Urinary bladder (tissue), 4 donors: Measurements from ENCODE around the gene SYPL1. TPM values are rescaled to one million over a fixed set of nuclear protein-coding genes. Genes with fewer than 3 reads are reported as not detected.
A peak's percentile ranks its signal among the peaks of the same experiment; 100 is the strongest.

Experiments
- DNase-seq: peaks from one replicate; pipeline ENCODE4 v3.0.0-alpha.2; 2015; ENCODE audit errors: extremely low spot score
- H3K27ac ChIP-seq: one replicate; pipeline ENCODE4 v1.5.1; 2013; ENCODE audit warnings: low read depth, mild to moderate bottlenecking, moderate library complexity
- H3K36me3 ChIP-seq: one replicate; pipeline ENCODE4 v1.6.1; 2013; ENCODE audit warnings: mild to moderate bottlenecking, moderate library complexity; ENCODE audit not compliant: insufficient read depth
- H3K4me1 ChIP-seq: one replicate; pipeline ENCODE4 v1.6.1; 2013; ENCODE audit warnings: mild to moderate bottlenecking, moderate library complexity; ENCODE audit not compliant: insufficient read depth
- H3K4me3 ChIP-seq: one replicate; pipeline ENCODE4 v1.5.1; 2013; ENCODE audit warnings: low read depth, low read length
- WGBS: extraction: QIAGEN DNeasy Blood & Tissue Kit; methylation state at CpG from one replicate; pipeline ENCODE4 v1.1.7; 2013; 5-methylcytosine and 5-hydroxymethylcytosine counted together
- polyA plus RNA-seq: library from polyadenylated mRNA; stranded (reverse); fragments of 200-250 nt; gene quantifications from one replicate; pipeline ENCODE4 v1.2.3, GENCODE V29; 2013
- total RNA-seq: library from RNA; depleted of rRNA; stranded (reverse); fragments of >200 nt; gene quantifications from one replicate; pipeline ENCODE4 v1.2.3, GENCODE V29; 2014
- donor health status: healthy with polysubstance abuse.
- donor health status: healthy.

The SYPL1 gene
- total and polyA plus RNA-seq, 2 donors: 113 to 133 TPM

DNA sequence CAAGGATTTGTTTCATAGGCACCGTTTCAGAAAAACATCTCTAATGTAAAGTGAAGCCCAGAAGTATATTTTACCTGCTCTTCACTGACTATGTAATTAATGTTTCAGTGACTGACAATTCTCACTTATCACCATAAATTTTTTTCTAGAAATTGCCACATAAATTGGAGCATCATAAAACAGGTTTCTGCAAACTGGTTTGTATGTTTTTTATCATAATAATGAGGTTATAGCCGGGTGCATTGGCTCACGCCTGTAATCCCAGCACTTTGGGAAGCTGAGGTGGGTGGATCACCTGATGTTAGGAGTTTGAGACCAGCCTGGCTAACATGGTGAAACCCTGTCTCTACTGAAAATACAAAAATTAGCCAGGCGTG is 39.4 kb downstream of the SYPL1 start:
- H3K27ac ChIP-seq: no peak overlapping the region
- no peaks in the 10 kb centered on the region for H3K4me1 ChIP-seq
- no peak overlapping the region for H3K4me3 ChIP-seq
- WGBS: 63% methylated on average over 4 of the region's 4 CpGs
- H3K36me3 ChIP-seq: no peaks in the 10 kb centered on the region
- no peak for DNase-seq

DNA sequence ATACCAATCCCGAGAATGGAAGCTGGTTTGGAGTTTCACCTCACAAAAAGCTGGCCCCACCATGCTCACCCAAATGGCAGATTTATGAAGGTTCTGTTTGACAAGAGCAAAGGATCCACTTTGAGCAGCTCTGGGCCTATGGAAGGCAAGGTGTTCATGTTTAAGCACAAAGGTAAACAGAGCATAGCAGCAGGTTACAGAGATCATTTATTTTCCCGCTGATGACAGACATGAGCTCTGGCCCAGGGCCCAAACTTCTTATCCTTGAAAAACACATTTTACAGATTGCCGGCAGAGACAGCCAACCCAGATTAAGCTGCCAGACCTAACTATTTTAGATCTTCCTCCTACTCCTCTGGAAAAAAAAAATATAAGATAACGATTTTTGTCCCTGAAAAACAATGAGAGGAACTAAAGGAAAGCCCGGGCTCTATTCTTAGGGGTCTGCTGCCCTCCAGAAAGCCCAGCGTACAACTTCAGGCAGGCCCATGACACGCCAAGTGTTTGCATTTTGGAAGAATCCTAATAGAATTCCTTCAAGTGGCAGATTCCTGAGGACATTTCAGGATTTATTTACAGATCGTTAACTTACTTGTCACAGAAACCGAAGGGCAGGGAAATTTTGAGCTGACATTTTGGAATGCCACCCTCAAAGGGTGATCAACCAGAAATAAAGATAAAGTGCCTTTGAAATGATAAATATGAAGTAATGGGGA is 40.0 kb downstream of the SYPL1 start:
- 19% methylated on average over 9 of the region's 9 CpGs for WGBS
- no peak for DNase-seq
- Histone ChIP-seq H3K4me3 (no peak overlapping the region), H3K27ac (peak overlapping the region; percentile 49), H3K36me3 (no peaks in the 10 kb centered on the region), H3K4me1 (no peaks in the 10 kb centered on the region)

DNA sequence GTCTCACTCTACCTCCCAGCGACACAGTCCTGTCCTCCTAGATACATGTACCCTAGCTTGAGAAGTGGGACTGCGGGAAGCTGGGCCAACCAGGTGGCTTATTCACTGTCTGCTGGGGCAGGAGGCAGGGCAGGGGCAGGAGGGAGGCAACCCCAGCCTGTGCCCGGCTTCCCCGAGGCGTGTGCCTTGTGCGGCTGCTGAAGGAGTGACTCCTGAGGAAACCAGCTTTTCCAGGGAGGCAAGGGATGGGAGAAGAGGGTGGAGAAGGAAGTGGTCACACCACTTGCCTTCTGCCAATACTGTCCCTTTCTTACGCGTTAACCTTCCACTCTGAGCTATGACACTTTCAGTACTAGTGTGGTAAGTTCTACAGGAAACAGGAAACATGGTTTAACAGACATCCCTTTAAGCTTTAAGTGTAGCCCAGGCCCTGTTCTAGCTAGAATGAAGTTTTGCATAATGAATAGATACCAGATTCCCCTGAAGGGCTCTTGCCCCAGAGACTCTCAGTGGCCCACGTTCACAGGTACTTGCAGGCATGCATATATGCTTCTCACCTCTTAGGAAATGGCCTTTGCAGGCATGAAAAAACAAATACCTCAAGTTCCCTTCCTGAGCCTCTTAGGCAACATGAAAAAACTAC is 40.6 kb downstream of the SYPL1 start:
- H3K27ac ChIP-seq: peak overlapping the region; percentile 49
- no peaks in the 10 kb centered on the region for H3K36me3 ChIP-seq
- H3K4me1 ChIP-seq: no peaks in the 10 kb centered on the region
- no peak for DNase-seq
- WGBS: 61% methylated on average over 9 of the region's 9 CpGs
- no peak overlapping the region for H3K4me3 ChIP-seq

DNA sequence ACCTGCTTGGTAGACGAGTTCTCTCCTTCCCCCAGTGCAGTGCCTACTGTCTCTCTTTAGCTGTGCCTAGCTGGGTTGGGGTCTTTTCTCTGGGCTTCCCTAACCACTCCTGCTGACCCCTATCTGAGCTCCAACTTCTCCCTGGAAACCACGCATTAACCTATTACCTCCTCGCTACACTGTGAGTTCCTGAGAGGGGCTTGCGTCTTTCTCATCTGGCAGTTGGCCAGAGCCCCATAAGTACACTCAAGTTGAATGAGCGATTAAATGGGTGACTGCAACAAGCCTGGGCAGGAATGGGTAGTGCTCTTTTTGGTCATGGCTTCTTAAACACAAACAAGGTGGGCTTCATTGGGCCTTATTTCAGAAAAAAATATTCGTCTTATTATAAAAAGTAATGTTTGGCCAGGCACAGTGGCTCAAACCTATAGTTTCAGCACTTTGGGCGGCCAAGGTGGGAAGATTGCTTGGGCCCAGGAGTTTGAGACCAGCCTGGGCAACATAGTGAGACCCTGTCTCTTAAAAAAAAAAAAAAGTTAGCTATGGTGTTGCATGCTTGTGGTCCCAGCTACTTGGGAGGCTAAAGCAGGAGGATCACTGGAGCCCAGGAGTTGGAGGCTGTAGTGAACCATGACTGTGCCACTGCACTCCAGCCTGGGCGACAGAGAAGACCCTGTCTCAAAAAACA is 41.4 kb downstream of the SYPL1 start:
- Histone ChIP-seq H3K36me3 (no peaks in the 10 kb centered on the region), H3K27ac (peak overlapping the region; percentile 34), H3K4me1 (peaks cover 2% of the 10 kb centered on the region), H3K4me3 (no peak overlapping the region)
- WGBS: 88% methylated on average over 8 of the region's 8 CpGs
- no peak for DNase-seq

DNA sequence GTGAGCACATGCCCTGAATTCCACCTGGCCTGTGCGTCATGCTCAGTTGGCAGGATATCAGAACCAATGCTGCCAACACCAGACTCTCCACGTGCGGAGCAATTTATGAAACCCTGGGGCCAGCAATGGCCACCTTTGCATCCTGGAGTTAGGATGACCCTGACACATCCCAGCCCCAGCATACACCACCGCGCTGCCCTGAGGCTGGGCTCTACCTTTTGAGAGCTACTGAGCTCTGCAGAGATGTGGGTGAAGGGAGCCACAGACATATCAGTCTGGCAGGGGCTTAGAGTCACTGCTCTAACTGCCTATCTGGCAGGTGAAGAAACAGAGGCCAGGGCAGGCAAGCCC is 41.9 kb downstream of the SYPL1 start:
- Histone ChIP-seq H3K36me3 (no peaks in the 10 kb centered on the region), H3K4me3 (no peak overlapping the region), H3K4me1 (peaks cover 2% of the 10 kb centered on the region), H3K27ac (peak overlapping the region; percentile 31)
- WGBS: 66% methylated on average over 5 of the region's 5 CpGs
- DNase-seq: no peak

DNA sequence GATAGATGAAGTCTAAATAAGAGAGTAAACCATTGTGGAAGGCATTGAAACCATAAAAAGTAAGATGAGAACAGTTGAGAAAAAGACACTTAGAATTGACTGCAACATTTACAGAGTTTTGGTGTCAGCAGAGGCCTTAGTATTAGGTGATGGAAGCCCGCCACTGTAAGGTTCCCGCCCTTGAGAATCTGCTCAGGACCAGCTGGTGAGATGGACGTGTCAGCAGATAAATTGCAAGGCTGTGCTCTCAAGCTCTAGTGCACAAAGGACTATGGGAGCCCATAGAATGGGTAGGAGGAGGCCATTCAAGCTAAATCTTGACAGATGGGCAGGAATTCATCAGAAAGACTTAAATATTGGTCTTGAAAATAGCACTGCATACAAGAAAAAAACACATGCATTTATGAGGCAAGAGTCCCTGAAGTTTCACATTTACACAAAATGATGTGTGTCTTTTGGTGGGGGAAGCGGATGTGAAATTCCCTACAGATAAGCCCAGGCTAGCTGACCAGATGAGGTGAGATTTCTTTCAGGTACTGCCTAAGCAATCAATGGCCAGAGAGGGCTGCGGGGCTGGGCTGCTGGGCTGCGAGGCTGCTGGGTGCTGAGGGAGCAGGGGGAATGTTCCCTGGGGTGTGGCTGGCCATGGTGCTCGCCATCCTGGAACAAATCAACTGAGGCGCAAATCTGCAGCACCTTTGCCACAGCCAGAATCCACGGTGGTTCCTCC is 42.5 kb downstream of the SYPL1 start:
- DNase-seq: no peak

DNA sequence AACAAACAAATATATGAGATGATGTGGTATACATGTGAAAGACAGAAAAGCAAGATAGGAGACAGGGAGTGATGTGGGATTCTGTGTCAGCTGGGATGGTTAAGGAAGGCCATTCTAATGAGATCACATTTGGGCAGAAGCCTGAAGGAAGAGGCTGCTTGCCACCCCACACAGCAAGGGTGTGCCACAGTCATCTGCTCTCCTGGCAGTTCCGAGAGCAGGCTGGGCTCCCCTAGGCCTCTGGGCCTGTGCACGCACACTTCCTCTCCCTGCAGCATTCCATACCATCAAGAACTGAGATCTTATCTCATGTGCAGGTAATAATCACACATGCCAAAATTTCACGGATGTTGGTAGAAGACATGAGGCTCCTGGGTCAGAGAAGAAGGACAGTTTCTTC is 43.1 kb downstream of the SYPL1 start:
- DNase-seq: no peak
- H3K36me3 ChIP-seq: no peaks in the 10 kb centered on the region
- peaks cover 5% of the 10 kb centered on the region for H3K4me1 ChIP-seq
- WGBS: 50% methylated on average over 3 of the region's 3 CpGs
- H3K27ac ChIP-seq: peak overlapping the region; percentile 53
- H3K4me3 ChIP-seq: no peak overlapping the region

More for the DNA sequence above, 42.5 kb downstream of the SYPL1 start:
- H3K36me3 ChIP-seq: no peaks in the 10 kb centered on the region
- no peak overlapping the region for H3K27ac ChIP-seq
- 83% methylated on average over 9 of the region's 9 CpGs for WGBS
- H3K4me1 ChIP-seq: peaks cover 4% of the 10 kb centered on the region
- no peak overlapping the region for H3K4me3 ChIP-seq

DNA sequence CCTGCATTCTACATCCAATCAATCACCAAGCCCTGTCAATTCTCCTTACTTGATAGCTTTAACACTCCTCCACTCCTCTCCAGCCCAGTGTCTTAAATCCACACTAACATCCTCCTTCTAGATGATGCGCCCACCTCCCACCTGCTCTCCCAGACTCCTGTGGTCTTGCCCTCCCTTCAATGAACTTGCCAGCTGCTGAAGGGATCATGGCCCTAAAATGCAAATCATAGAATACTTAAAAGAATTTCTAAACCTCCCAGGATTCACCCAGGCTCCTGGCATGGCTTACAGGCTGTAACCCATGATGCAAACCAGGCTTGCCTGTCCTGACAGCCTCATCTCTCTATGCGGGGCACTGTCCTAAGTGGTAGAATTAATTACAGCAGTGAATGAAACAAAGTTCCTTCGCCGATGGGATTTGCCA is 43.6 kb downstream of the SYPL1 start:
- no peak overlapping the region for H3K4me3 ChIP-seq
- peaks cover 5% of the 10 kb centered on the region for H3K4me1 ChIP-seq
- no peak for DNase-seq
- H3K27ac ChIP-seq: peak overlapping the region; percentile 53
- 61% methylated on average over 4 of the region's 4 CpGs for WGBS
- H3K36me3 ChIP-seq: no peaks in the 10 kb centered on the region

DNA sequence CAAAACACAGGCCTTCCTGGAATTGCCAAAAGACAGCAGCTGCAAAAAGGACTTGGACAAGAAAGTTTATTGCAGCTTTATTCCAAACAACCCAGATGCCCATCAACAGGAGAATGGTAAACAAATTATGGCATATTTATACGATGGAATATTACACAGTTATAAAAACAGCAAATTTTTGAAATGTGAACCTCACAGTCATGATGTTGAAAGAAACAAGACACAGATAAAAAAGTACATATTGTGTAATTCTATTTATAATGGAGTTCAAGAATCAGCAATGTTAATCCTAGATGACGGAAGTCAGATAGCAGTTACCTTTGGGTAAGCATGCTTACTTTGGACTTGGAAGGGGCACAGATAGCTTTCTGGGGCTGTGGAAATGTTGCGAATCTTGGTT is 44.4 kb downstream of the SYPL1 start:
- H3K27ac ChIP-seq: no peak overlapping the region
- no peak for DNase-seq
- WGBS: 51% methylated on average over 3 of the region's 3 CpGs
- H3K4me1 ChIP-seq: peaks cover 5% of the 10 kb centered on the region
- H3K36me3 ChIP-seq: no peaks in the 10 kb centered on the region
- H3K4me3 ChIP-seq: no peak overlapping the region

DNA sequence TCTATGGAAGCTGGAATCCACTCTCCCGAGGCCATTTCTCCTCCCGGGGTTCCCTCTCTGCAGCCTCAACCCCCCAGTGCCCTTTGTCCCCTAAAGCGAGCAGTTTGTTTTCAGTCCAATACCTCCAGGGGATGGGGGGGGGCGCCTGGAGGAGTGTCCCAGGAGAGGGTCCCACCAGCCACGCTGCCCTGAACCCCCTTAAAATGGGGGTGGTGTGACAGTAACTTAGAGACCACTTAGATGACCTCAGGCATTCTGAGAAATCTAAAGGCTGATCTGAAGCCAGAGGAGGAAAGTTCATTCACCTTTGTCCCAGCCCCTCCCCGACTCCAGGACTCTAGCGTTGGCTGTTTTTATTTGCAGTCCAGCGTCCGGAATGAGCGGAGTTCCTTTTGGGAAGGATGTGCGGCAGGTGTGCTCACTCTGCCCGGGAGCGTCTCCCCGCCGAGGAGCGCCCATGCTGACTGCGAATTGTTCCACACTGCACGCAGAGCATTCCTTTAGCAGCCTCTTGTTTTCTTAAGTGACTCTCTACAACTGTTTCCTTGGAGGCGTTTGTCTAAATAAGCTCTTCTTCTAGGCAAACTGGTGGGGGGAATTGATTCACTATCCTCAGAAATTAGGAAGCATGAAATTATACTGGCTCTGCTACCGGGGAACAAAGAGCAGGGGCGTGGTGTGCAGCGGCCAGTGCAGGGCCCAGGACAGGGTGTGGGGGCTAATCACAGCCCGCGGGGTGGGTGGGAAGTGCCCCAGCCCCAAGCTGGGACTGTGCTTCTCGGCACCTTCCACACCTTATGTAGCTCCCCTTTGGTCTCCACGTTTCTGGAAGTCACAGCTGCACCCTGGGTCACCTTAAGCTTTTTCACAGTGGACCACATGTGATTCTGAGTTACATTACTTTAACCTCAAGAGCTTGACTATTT is 46.3 kb downstream of the SYPL1 start:
- Histone ChIP-seq H3K27ac (peak overlapping the region; percentile 81), H3K4me1 (peaks cover 5% of the 10 kb centered on the region), H3K4me3 (peak overlapping the region; percentile 19), H3K36me3 (no peaks in the 10 kb centered on the region)
- DNase-seq: no peak
- 43% methylated on average over 26 of the region's 26 CpGs for WGBS

DNA sequence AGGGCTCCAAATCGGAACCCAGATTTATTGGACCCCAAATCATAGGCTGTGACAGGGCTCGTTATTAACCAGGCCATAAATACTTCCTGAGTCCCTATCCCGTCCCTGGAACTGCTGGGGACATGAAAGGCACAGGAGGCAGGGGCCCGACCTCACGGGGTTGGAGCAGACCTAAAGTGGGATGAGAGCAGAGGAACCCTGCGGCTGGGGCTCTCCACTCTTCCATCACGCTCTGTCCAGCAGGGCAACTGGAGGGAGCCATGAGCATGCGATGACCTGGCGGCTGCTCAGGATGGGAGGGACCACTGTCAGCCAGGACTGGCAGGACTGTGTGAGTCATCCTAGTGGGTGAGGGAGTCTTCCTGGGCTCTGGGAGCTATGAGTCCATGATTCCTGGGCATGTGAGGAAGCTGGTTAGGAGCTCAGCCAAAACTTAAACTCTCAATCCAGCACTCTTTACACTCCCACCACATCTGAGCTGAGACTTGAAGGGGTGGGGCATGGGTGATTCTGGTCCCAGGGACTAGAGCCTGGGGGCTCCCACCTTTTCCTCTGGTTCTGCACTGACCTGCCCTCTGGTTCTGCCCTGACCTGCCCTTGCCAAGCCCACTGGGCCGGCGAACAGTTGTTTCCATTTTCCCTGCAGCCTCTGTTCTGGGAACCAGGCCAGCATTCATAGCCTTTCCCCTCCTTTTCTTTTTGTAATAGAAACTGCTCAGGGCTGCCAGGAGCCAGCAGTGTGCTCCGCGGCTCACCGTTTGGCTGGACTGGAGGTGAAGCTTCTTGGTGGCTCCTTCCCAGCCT is 47.1 kb downstream of the SYPL1 start:
- no peaks in the 10 kb centered on the region for H3K36me3 ChIP-seq
- peaks cover 5% of the 10 kb centered on the region for H3K4me1 ChIP-seq
- peak overlapping the region; percentile 19 for H3K4me3 ChIP-seq
- 23% methylated on average over 14 of the region's 14 CpGs for WGBS
- DNase-seq: no peak
- H3K27ac ChIP-seq: peak overlapping the region; percentile 87

DNA sequence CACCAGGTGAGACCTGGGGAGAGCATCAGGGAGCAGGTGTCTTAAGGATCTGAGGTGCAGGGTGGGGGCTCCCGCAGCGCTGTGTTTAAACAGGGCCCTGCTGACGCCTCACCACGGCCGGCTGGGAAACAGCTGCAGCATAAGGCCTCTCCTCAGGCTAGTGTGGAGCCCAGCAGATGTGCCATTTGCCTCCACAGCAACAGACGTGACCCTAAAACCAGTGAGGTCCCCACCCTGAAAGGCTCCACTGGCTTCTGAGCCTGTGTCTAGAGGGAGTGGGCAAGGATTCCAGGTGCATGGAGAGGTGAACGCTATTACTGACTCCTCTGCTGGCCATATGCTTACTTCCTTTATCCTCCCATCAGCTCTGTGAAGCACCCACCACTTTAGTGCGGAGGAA is 47.8 kb downstream of the SYPL1 start:
- H3K4me1 ChIP-seq: peaks cover 5% of the 10 kb centered on the region

More for the DNA sequence above, 47.8 kb downstream of the SYPL1 start:
- Histone ChIP-seq H3K36me3 (no peaks in the 10 kb centered on the region), H3K4me3 (no peak overlapping the region), H3K27ac (peak overlapping the region; percentile 87)
- 75% methylated on average over 8 of the region's 8 CpGs for WGBS
- no peak for DNase-seq
